Body of pancreas (tissue), 4 donors: ENCODE data around the gene TRPV3. TPM values are rescaled to one million over a fixed set of nuclear protein-coding genes. Genes with fewer than 3 reads are reported as not detected.

Experiments
- ATAC-seq: fragments of 150-250 bp; one replicate; pipeline ENCODE4 v1.9.1; 2016
- DNase-seq, 4 donors: peaks; one replicate each; pipeline ENCODE4 v3.0.0-alpha.2; 2019
- H3K27ac ChIP-seq, 4 donors: fragments of 200-600 bp; sonication (generic); 1 replicate in 3 of 4; 2 replicates in 1 of 4; pipeline versions ENCODE4 v1.5.1 to v1.6.1; 2016 to 2019; ENCODE audit warnings: mild to moderate bottlenecking in 1 of 4, mixed read lengths in 1 of 4, moderate library complexity in 1 of 4
- H3K27me3 ChIP-seq, 2 donors: fragments of 200-600 bp; sonication (generic); one replicate each; pipeline ENCODE4 v1.6.0; 2016; ENCODE audit warnings: mild to moderate bottlenecking in 1 of 2
- H3K36me3 ChIP-seq, 2 donors: fragments of 200-600 bp; sonication (generic); replicated peaks in 1 of 2; 2 replicates each; pipeline ENCODE4 v1.5.1; 2016; ENCODE audit warnings: low read depth in 2 of 2; ENCODE audit not compliant: insufficient read depth in 1 of 2
- H3K4me1 ChIP-seq: fragments of 200-600 bp; sonication (generic); one replicate; pipeline ENCODE4 v1.6.0; 2016
- H3K4me3 ChIP-seq, 2 donors: fragments of 200-600 bp; sonication (generic); 1 replicate in 1 of 2; 2 replicates in 1 of 2; pipeline ENCODE4 v1.5.1; 2016 to 2019
- H3K9me3 ChIP-seq, 3 donors: fragments of 200-600 bp; sonication (generic); 1 replicate in 2 of 3; 2 replicates in 1 of 3; pipeline ENCODE4 v1.5.1; 2016
- CTCF ChIP-seq, 7 experiments: fragments of 450-650 bp in 4 of 7; fragments of 200-600 bp in 3 of 7; sonication (generic) in 3 of 7; IDR thresholded peaks; one replicate each; pipeline ENCODE4 v1.5.1; 2016 to 2019; ENCODE audit warnings: antibody characterized with exemption in 7 of 7
- POLR2A ChIP-seq, 3 donors: fragments of 450-650 bp; IDR thresholded peaks; one replicate each; pipeline ENCODE4 v1.6.1; 2016; ENCODE audit warnings: antibody characterized with exemption in 3 of 3, mild to moderate bottlenecking in 2 of 3
- WGBS, 2 donors: methylation state at CpG; one replicate each; pipeline ENCODE4 v1.1.5; 2017; 5-methylcytosine and 5-hydroxymethylcytosine counted together
- intact Hi-C: fragments of 100-400 bp; cut with DNase I; formaldehyde crosslinking; loops from one replicate; pipeline ENCODE4 v1.15.1; 2023
- total RNA-seq, 2 donors: library from RNA; depleted of rRNA; stranded (reverse); fragments of >200 nt; gene quantifications; one replicate each; pipeline ENCODE4 v1.1.0, GENCODE V29; 2016

Gene TRPV3
- total RNA-seq, 2 donors from 2014 or later, result 0.33 TPM; not detected in 1

GRCh38 chr17:3594051-3594800 lies 36.6 kb upstream of the TRPV3 start:
- Histone ChIP-seq H3K4me1 (no peaks in the 10 kb centered on the region), H3K36me3 (peaks cover 0 to 4% of the 10 kb centered on the region in 2 donors), H3K27ac (no peak overlapping the region), H3K27me3 (no peaks in the 10 kb centered on the region), H3K4me3 (no peak overlapping the region), H3K9me3 (no peaks in the 10 kb centered on the region)
- intact Hi-C loops, result no loop called here
- TF ChIP-seq POLR2A (IDR thresholded peaks at IDR 0.05), result no peak
- no peak for TF ChIP-seq CTCF (IDR thresholded peaks at IDR 0.05)
- 74 to 82% methylated on average over 10 to 11 of the region's 11 CpGs for whole genome bisulfite sequencing, 2 donors
- ATAC-seq, result no peak
- DNase-seq, result no peak

GRCh38 chr17:3593384-3593783 lies 35.8 kb upstream of the TRPV3 start:
- Histone ChIP-seq H3K27ac (no peak overlapping the region), H3K36me3 (peaks cover 0 to 4% of the 10 kb centered on the region in 2 donors), H3K4me1 (no peaks in the 10 kb centered on the region), H3K9me3 (no peaks in the 10 kb centered on the region), H3K4me3 (no peak overlapping the region), H3K27me3 (no peaks in the 10 kb centered on the region)
- DNase-seq (no peak), ATAC-seq (no peak)
- intact Hi-C loops, result no loop called here
- TF ChIP-seq POLR2A (IDR thresholded peaks at IDR 0.05), result no peak
- TF ChIP-seq CTCF (IDR thresholded peaks at IDR 0.05), result no peak
- 96% methylated on average over 5 of the region's 5 CpGs for WGBS, 2 donors

GRCh38 chr17:3592216-3592860 lies 34.7 kb upstream of the TRPV3 start:
- 90 to 93% methylated on average over 10 to 15 of the region's 15 CpGs for WGBS, 2 donors
- Histone ChIP-seq H3K36me3 (peaks cover 0 to 6% of the 10 kb centered on the region in 2 donors), H3K27ac (no peak overlapping the region), H3K27me3 (no peaks in the 10 kb centered on the region), H3K4me1 (no peaks in the 10 kb centered on the region), H3K4me3 (no peak overlapping the region), H3K9me3 (no peaks in the 10 kb centered on the region)
- TF ChIP-seq CTCF (IDR thresholded peaks at IDR 0.05) (no peak), POLR2A (IDR thresholded peaks at IDR 0.05) (no peak)
- ATAC-seq (no peak), DNase-seq (no peak)
- intact Hi-C loops, result no loop called here

GRCh38 chr17:3590768-3591167 lies 33.2 kb upstream of the TRPV3 start:
- intact Hi-C loops, result no loop called here
- WGBS, 2 donors, result 90 to 100% methylated on average over 2 to 11 of the region's 15 CpGs
- H3K27me3 ChIP-seq, result no peaks in the 10 kb centered on the region
- ATAC-seq (no peak), DNase-seq (no peak)
- no peaks in the 10 kb centered on the region for H3K4me1 ChIP-seq
- H3K27ac ChIP-seq, result no peak overlapping the region
- TF ChIP-seq CTCF (IDR thresholded peaks at IDR 0.05) (no peak), POLR2A (IDR thresholded peaks at IDR 0.05) (no peak)
- no peaks in the 10 kb centered on the region for H3K9me3 ChIP-seq
- peaks cover 0 to 12% of the 10 kb centered on the region in 2 donors for H3K36me3 ChIP-seq
- H3K4me3 ChIP-seq, result no peak overlapping the region
